Measurements from ENCODE around the gene LITAF.

The LITAF gene

GRCh38 chr16:11538880-11539279, 47.8 kb downstream of the LITAF start:
- H3K36me3 ChIP-seq (replicated peaks) = no peaks in the 10 kb centered on the region
- TF ChIP-seq CTCF (IDR thresholded peaks at IDR 0.05; ENCODE audit: low read depth, low read length, missing control alignments) = no peak
- no peak overlapping the region for H3K4me3 ChIP-seq (ENCODE audit: low read depth, low read length)
- in situ Hi-C loops (cut with HindIII; ENCODE audit: low pct_ligation_motif_present, low sequenced_read_pairs) = no loop called here
- DNase-seq = no peak
- no peaks in the 10 kb centered on the region for H3K27me3 ChIP-seq (replicated peaks)
- H3K27ac ChIP-seq = no peak overlapping the region

GRCh38 chr16:11536104-11536866, 50.4 kb downstream of the LITAF start:
- Histone ChIP-seq H3K27me3 (replicated peaks) (no peaks in the 10 kb centered on the region), H3K27ac (no peak overlapping the region), H3K36me3 (replicated peaks) (no peaks in the 10 kb centered on the region), H3K4me3 (ENCODE audit: low read depth, low read length) (no peak overlapping the region)
- in situ Hi-C loops (cut with HindIII; ENCODE audit: low pct_ligation_motif_present, low sequenced_read_pairs) = no loop called here
- DNase-seq = no peak
- TF ChIP-seq CTCF (IDR thresholded peaks at IDR 0.05; ENCODE audit: low read depth, low read length, missing control alignments) = no peak

GRCh38 chr16:11535494-11535893, 51.2 kb downstream of the LITAF start:
- no peaks in the 10 kb centered on the region for H3K27me3 ChIP-seq (replicated peaks)
- no peak overlapping the region for H3K4me3 ChIP-seq (ENCODE audit: low read depth, low read length)
- TF ChIP-seq CTCF (IDR thresholded peaks at IDR 0.05; ENCODE audit: low read depth, low read length, missing control alignments) = no peak
- no peak overlapping the region for H3K27ac ChIP-seq
- no peak for DNase-seq
- no peaks in the 10 kb centered on the region for H3K36me3 ChIP-seq (replicated peaks)
- in situ Hi-C loops (cut with HindIII; ENCODE audit: low pct_ligation_motif_present, low sequenced_read_pairs) = no loop called here

GRCh38 chr16:11534262-11534661, 52.5 kb downstream of the LITAF start:
- H3K27ac ChIP-seq = no peak overlapping the region
- in situ Hi-C loops (cut with HindIII; ENCODE audit: low pct_ligation_motif_present, low sequenced_read_pairs) = no loop called here
- no peak for TF ChIP-seq CTCF (IDR thresholded peaks at IDR 0.05; ENCODE audit: low read depth, low read length, missing control alignments)
- no peaks in the 10 kb centered on the region for H3K36me3 ChIP-seq (replicated peaks)
- H3K4me3 ChIP-seq (ENCODE audit: low read depth, low read length) = no peak overlapping the region
- DNase-seq = no peak
- no peaks in the 10 kb centered on the region for H3K27me3 ChIP-seq (replicated peaks)

GRCh38 chr16:11533588-11533987, 53.1 kb downstream of the LITAF start:
- H3K27ac ChIP-seq = no peak overlapping the region
- no peak for DNase-seq
- in situ Hi-C loops (cut with HindIII; ENCODE audit: low pct_ligation_motif_present, low sequenced_read_pairs) = no loop called here
- no peak overlapping the region for H3K4me3 ChIP-seq (ENCODE audit: low read depth, low read length)
- H3K27me3 ChIP-seq (replicated peaks) = no peaks in the 10 kb centered on the region
- H3K36me3 ChIP-seq (replicated peaks) = no peaks in the 10 kb centered on the region
- no peak for TF ChIP-seq CTCF (IDR thresholded peaks at IDR 0.05; ENCODE audit: low read depth, low read length, missing control alignments)

Data from brain microvascular endothelial cell (primary cell).